Tibial nerve (tissue), 4 donors: Measurements from ENCODE around the gene DOCK2.

Experiments
- EP300 ChIP-seq, 2 donors: sonication (generic); formaldehyde crosslinking; IDR thresholded peaks; one replicate each; pipeline ENCODE4 v1.6.1; 2017; ENCODE audit warnings: antibody characterized with exemption in 2 of 2, mild to moderate bottlenecking in 1 of 2
- POLR2A ChIP-seq, 2 donors: fragments of 450-650 bp; IDR thresholded peaks; one replicate each; pipeline ENCODE4 v1.6.1; 2017; ENCODE audit warnings: antibody characterized with exemption in 2 of 2, mild to moderate bottlenecking in 2 of 2, moderate library complexity in 2 of 2
- TF ChIP-seq, protein P1 (sequence below), 5 experiments: fragments of 200-600 bp in 3 of 5; fragments of 450-650 bp in 2 of 5; sonication (generic) in 3 of 5; IDR thresholded peaks; one replicate each; pipeline ENCODE4 v1.5.1; 2016 to 2019; ENCODE audit warnings: antibody characterized with exemption in 5 of 5, mild to moderate bottlenecking in 3 of 5, moderate library complexity in 2 of 5

DNA sequence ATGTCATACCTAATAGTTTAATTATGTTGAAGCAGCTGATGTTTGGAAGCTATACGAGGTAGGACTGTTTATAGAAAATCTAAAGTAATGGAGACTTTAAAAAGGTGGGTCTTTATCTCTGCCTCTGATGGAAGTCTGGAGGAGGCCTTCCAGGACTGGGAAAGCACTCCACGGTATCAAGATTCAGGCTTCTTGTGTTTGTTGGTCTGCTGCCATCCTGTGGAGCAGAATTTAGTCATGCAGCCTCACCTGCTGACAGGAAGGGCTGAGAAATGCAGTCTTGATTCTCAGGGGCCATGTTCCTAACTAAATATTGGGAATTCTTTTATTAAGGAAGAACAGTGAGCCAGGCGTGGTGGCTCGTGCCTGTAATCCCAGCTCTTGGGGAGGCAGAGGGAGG, 37.6 kb upstream of the DOCK2 start:
- TF ChIP-seq POLR2A (IDR thresholded peaks at IDR 0.05), result no peak
- TF ChIP-seq, protein P1, sequence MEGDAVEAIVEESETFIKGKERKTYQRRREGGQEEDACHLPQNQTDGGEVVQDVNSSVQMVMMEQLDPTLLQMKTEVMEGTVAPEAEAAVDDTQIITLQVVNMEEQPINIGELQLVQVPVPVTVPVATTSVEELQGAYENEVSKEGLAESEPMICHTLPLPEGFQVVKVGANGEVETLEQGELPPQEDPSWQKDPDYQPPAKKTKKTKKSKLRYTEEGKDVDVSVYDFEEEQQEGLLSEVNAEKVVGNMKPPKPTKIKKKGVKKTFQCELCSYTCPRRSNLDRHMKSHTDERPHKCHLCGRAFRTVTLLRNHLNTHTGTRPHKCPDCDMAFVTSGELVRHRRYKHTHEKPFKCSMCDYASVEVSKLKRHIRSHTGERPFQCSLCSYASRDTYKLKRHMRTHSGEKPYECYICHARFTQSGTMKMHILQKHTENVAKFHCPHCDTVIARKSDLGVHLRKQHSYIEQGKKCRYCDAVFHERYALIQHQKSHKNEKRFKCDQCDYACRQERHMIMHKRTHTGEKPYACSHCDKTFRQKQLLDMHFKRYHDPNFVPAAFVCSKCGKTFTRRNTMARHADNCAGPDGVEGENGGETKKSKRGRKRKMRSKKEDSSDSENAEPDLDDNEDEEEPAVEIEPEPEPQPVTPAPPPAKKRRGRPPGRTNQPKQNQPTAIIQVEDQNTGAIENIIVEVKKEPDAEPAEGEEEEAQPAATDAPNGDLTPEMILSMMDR (IDR thresholded peaks at IDR 0.05), result no peak
- no peak for TF ChIP-seq EP300 (IDR thresholded peaks at IDR 0.05)
